ENCODE results near the gene BICD1.

Gene BICD1

DNA sequence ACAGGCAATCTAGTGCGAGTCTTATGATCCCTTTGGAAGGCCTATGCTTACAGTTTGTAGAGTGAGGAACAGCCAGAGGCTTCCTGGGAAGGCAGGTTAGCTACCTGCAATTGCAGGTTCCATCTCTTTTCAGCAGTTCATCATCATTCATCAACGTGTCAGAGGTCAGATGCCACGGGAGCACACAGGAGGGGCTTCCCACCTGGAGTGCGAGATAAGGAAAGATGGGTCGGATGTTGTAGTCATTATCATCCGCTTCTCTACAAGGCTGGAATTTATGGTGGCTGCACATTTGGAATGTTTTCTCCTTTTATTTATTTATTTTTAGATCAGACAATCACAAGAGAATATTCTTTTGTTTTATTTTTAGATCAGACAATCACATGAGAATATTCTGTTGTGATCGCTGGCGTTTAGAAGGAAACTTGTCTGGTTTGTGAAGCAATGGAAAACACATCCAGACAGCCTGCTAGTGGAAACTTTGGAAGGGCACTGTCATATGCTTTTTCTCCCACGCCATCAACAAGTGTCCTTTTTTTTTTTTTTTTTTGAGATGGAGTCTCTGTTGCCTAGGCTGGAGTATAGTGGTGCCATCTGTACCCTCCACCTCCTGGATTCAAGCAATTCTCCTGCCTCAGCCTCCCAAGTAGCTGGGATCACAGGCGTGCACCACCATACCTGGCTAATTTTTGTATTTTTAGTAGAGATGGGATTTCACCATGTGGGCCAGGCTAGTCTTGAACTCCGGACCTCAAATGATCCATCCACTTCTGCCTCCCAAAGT is 1.9 kb upstream of the BICD1 start:
- no peak for DNase-seq (ENCODE audit: low spot score)

GRCh38 chr12:32105986-32106516 is 596 bp upstream of the BICD1 start:
- no peak for DNase-seq (ENCODE audit: low spot score)

- DNase-seq (ENCODE audit: low spot score), result peak; percentile 60
Observed at GRCh38 chr12:32107359-32108267, 966 bp downstream of the BICD1 start.

GRCh38 chr12:32108787-32109186 is 2.1 kb downstream of the BICD1 start:
- DNase-seq (ENCODE audit: low spot score), result no peak

DNA sequence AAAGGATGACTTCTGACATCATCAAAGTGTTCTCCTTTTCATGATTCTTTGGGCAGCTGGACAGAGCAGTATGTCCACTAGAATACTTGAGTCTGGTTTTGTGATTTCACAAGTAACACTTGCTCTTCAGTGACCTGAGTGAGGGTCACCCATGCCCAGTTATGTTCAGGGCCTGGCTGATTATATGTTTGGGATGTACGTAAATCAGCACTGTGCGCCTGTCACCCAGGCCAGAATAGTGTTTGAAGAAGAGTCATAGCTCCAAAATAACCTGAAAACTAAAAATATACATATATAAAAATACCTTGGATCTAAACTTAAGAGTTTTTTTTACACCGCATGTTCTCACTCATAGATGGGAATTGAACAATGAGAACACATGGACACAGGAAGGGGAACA is 3.8 kb downstream of the BICD1 start:
- DNase-seq (ENCODE audit: low spot score), result no peak

DNA sequence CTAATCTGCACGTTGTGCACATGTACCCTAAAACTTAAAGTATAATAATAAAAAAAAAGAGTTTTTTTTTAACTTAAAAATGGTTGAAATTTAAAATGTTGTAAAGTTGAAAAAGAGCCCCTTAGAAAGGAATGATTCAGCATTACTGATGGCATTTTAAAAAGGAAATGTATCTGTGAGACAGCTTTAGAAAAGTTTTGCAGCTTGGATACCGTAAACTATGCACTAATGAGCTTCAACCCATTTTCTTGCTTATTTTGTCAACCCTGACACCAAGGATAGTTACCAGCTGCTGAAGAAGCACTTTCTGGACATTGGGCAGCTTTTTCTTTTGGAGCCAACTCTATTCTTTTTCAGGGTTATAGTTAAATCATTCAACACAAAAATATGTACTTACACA is 4.3 kb downstream of the BICD1 start:
- no peak for DNase-seq (ENCODE audit: low spot score)

- DNase-seq (ENCODE audit: low spot score), result peak; percentile 91
Observed at GRCh38 chr12:32115404-32116104, 8.9 kb downstream of the BICD1 start.

DNA sequence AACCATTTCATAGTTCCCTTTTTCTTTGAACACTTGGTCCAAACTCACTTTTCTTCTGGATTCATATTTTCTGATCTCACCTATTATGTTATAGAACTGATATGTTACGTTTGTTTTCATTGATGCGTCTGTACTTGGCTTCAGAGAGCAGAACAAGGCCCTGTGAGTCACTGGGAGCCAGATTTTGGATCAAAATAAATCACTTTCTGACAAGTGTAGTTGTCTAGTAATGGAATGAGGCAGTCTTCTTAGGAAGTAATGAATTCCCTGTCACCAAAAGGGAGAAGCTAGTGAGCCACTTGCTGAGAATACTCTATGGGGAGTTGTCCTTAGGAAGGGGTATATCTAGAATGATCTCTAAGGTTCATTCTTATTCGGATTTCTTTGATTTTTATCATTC is 10.2 kb downstream of the BICD1 start:
- peak; percentile 24 for DNase-seq (ENCODE audit: low spot score)

DNA sequence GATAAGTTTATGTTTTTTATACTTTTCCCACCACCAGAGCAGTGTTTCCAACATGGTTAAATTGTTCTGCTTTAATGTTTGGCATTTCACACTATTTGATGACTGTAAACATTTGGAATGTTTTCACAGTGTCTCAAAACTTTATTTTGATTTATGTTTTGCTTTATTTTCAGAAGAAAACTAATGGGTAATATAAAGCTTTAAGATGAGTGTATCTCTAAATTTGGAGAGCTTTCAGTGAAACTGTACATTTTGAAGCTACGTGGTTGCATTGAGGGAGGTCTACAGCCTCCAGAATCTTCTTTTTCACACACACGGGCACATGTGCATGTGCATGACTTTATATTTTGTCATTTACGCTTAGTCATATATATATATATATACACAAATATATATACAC is 10.7 kb downstream of the BICD1 start:
- DNase-seq (ENCODE audit: low spot score), result no peak

DNA sequence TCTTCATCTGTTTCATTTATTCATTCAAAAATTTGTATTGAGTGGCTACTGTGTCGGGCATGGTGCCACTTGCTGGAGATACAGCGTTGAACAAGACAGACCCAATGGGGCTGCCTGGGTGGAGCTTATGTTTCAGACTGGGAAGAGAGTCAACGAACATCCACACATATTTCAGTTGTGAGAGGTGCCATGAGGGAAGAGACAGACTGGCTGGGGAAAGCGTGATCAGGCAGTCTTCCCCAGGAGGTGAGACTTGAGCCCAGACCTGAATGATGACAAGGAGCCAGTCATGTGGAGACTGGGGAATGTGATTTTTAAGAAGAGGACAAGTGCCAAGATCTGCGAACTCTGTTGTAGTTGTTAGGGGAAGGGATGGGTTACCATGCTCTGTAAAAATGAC is 12.2 kb downstream of the BICD1 start:
- DNase-seq (ENCODE audit: low spot score), result no peak

GRCh38 chr12:32120419-32120818 is 13.8 kb downstream of the BICD1 start:
- no peak for DNase-seq (ENCODE audit: low spot score)

- DNase-seq (ENCODE audit: low spot score), result no peak
Observed at GRCh38 chr12:32124637-32125036, 18.0 kb downstream of the BICD1 start.

- DNase-seq (ENCODE audit: low spot score), result peak; percentile 39
Observed at GRCh38 chr12:32125455-32126084, 18.9 kb downstream of the BICD1 start.

GRCh38 chr12:32126720-32127119 is 20.1 kb downstream of the BICD1 start:
- DNase-seq (ENCODE audit: low spot score), result peak; percentile 58

DNA sequence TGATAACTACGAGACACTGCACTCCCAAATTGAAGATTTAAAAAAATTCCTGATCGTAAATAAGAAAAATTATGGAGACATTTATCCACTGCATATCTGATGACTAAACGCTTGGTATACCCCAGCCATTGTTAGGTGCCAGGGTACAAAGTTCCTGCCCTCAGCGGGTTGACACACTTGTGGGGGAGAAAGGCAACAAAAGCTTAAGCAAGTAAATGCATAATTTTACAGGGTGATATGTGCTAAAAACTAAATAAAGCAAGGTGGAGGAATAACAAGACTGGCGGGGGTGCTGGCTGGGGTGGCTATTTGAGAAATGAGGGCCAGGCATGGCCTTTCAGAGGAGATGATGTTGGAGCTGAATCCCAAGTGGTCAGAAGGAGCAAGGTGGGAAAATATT is 25.0 kb downstream of the BICD1 start:
- DNase-seq (ENCODE audit: low spot score), result no peak

- DNase-seq (ENCODE audit: low spot score), result peak; percentile 52
Observed at GRCh38 chr12:32134101-32134888, 27.6 kb downstream of the BICD1 start.

DNA sequence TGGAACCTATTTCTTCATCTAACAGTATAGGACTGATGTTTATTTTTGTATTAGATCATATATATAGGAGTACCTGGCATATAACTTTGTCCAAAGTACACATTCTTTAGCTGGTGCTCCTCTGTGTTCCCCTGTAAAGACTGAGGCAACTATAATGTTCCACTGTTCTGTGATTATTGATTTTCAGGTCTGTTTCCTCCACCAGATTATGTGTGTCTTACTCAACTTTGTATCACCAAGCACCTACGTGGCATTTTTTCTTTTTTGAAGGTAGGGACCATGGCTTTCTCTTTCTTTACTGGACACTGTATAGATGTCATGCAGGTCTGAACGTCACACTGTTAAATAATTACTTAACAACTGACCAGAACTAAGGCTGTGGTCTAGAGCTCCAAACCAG is 29.3 kb downstream of the BICD1 start:
- DNase-seq (ENCODE audit: low spot score), result no peak

GRCh38 chr12:32136404-32136803 is 29.8 kb downstream of the BICD1 start:
- DNase-seq (ENCODE audit: low spot score), result no peak

DNA sequence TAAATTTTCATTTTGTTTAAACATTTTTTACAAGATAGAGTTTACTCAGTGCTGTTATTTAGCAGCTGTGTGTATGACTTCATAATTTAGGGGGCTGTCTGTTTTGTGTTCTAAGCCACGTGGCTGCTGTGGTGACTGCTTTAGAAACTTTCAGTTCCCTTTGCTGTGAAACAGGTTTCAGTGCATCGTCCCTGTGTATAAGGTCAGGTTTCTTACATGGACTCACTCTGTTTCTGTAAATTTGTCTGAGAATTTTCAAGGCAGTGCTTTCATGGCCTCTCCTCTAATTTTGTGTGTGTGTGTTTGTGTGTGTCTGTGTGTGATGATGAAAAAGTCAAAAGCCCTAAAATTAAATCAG is 32.4 kb downstream of the BICD1 start:
- peak; percentile 48 for DNase-seq (ENCODE audit: low spot score)

DNA sequence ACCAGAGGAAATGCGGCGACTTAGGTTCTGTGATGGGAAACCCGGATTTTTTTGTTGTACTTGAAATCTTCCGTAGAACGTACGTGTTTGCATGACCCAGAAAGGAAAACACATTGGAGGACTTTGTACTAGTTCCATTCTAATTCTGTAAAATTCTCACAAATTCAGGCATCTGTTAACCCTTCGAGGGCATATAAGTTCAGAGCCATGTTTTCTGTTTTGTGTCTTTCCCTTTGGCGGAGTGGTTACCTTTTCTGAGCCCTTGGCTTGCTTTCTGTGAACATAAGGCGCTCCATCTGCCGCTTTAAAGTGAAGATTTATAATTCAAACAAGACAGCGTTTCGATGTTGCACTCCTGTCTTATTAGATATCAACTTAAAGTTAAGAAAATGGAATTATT is 34.2 kb downstream of the BICD1 start:
- no peak for DNase-seq (ENCODE audit: low spot score)

GRCh38 chr12:32145096-32145495 is 38.4 kb downstream of the BICD1 start:
- DNase-seq (ENCODE audit: low spot score), result no peak

Measured in GM03348 (cell line).